PC-9 (cell line): Measurements from ENCODE around the gene NMNAT3.

Experiments used
- CTCF ChIP-seq: fragments of 200-600 bp; sonication (generic); conservative IDR thresholded peaks from 2 replicates; pipeline ENCODE4 v1.6.1; 2017; ENCODE audit warnings: mixed run types, antibody characterized with exemption, mild to moderate bottlenecking, moderate library complexity
- EZH2 ChIP-seq: fragments of 200-600 bp; sonication (generic); IDR thresholded peaks from 2 replicates; pipeline ENCODE4 v1.8.0; 2017; ENCODE audit warnings: antibody characterized with exemption, low read depth

- TF ChIP-seq CTCF (no peak), EZH2 (no peak)
Measured at GRCh38 chr3:139686624-139687023, 8.9 kb upstream of the NMNAT3 start.
